Testis (tissue), 3 donors: ENCODE results near the gene CALML3. TPM values are rescaled to one million over a fixed set of nuclear protein-coding genes. Genes with fewer than 3 reads are reported as not detected.

Source experiments
- DNase-seq: peaks from one replicate; pipeline ENCODE4 v3.0.0-alpha.2; 2019
- H3K27ac ChIP-seq, 2 donors: fragments of 200-600 bp; sonication (generic); one replicate each; pipeline ENCODE4 v1.5.1; 2019
- H3K27me3 ChIP-seq: fragments of 200-600 bp; sonication (generic); one replicate; pipeline ENCODE4 v1.5.1; 2019
- H3K36me3 ChIP-seq: fragments of 200-600 bp; sonication (generic); one replicate; pipeline ENCODE4 v1.5.1; 2017; ENCODE audit warnings: low read depth; ENCODE audit errors: missing control alignments
- H3K4me1 ChIP-seq: fragments of 200-600 bp; sonication (generic); one replicate; pipeline ENCODE4 v1.5.1; 2019
- H3K4me3 ChIP-seq, 2 donors: fragments of 200-600 bp; sonication (generic); one replicate each; pipeline ENCODE4 v1.5.1; 2017 to 2019
- H3K9me3 ChIP-seq: fragments of 200-600 bp; sonication (generic); one replicate; pipeline ENCODE4 v1.5.1; 2017
- CTCF ChIP-seq, 3 experiments: fragments of 450-650 bp in 2 of 3; fragments of 200-600 bp in 1 of 3; sonication (generic) in 1 of 3; IDR thresholded peaks; one replicate each; pipeline ENCODE4 v1.5.1; 2016 to 2019; ENCODE audit warnings: antibody characterized with exemption in 3 of 3, mild to moderate bottlenecking in 2 of 3, moderate library complexity in 1 of 3
- POLR2A ChIP-seq: fragments of 450-650 bp; IDR thresholded peaks from one replicate; pipeline ENCODE4 v1.6.1; 2017; ENCODE audit warnings: antibody characterized with exemption, mild to moderate bottlenecking, moderate library complexity
- WGBS, 2 donors: methylation state at CpG; one replicate each; pipeline ENCODE4 v1.1.5; 2018; 5-methylcytosine and 5-hydroxymethylcytosine counted together
- intact Hi-C: fragments of 100-400 bp; cut with DNase I; formaldehyde crosslinking; loops from one replicate; pipeline ENCODE4 v1.15.1; 2023; ENCODE audit warnings: low total_unique reads
- polyA plus RNA-seq: library from polyadenylated mRNA; stranded (reverse); fragments of 350-450 nt; fragmentation: Illumina TruSeq; extraction: RNeasy Lipid Tissue Mini Kit (QIAGEN cat#74804); gene quantifications from one replicate; pipeline ENCODE4 v1.2.3, GENCODE V29; 2014; ENCODE audit warnings: low read depth, low replicate concordance; ENCODE audit not compliant: insufficient read depth
- total RNA-seq, 2 donors: library from RNA; depleted of rRNA; stranded (reverse); fragments of >200 nt; gene quantifications; one replicate each; pipeline ENCODE4 v1.2.3, GENCODE V29; 2016

The CALML3 gene
- total and polyA plus RNA-seq, 3 donors from 2014 or later, result 0.19 to 1.5 (median 0.63) TPM

GRCh38 chr10:5533098-5533731 lies 8.5 kb downstream of the CALML3 start:
- Histone ChIP-seq H3K4me1 (peaks cover 8% of the 10 kb centered on the region), H3K4me3 (no peak overlapping the region), H3K9me3 (no peaks in the 10 kb centered on the region), H3K27me3 (no peaks in the 10 kb centered on the region), H3K27ac (no peak overlapping the region), H3K36me3 (no peaks in the 10 kb centered on the region)
- DNase-seq, result no peak
- WGBS, 2 donors, result 90 to 95% methylated on average over 21 of the region's 21 CpGs
- no peak for TF ChIP-seq POLR2A
- TF ChIP-seq CTCF (IDR thresholded peaks at IDR 0.05), result no peak
- intact Hi-C loops, result no loop called here

DNA sequence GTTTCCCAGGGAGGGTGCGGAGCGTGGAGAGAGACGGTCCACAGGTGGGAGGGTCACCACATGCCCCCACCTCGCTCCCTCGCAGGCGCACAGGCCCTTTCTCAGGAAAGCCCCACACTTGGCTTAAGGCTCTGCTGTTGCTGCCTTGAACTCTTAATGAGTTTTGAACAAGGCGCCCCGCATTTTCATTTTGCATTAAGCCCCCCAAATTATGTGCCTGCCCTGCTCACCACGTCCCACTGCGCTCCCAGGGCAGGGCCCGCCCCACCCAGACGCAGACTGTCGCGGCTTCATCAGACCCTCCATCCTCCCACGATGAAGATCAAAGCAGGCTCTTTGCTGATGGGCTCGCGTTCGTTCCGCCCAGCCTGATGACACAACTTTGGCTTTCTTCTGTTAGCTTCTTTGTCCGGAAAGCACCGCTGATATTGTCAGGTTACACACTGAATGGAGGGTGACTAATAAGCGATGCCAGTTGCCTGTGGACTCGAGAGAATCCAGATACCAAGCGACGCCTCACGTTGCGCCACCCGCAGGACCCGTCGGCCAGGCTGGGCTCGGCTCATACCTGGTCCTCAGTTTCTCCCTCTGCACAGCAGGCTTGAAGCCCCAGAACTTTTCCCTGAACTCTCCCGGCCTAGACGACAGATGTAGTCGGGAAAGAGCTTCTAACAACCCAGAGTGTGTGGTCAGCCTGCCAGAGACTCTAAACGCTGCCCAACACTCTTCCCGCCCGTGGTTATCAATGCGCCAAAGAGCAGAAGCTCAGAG lies 9.5 kb downstream of the CALML3 start:
- DNase-seq, result no peak
- H3K36me3 ChIP-seq, result no peaks in the 10 kb centered on the region
- H3K27me3 ChIP-seq, result no peaks in the 10 kb centered on the region
- peak overlapping the region in 1 of 2 donors; percentile 44 for H3K27ac ChIP-seq
- WGBS, 2 donors, result 64 to 70% methylated on average over 34 to 38 of the region's 38 CpGs
- H3K4me1 ChIP-seq, result peaks cover 8% of the 10 kb centered on the region
- H3K9me3 ChIP-seq, result no peaks in the 10 kb centered on the region
- intact Hi-C loops, result no loop called here
- no peak for TF ChIP-seq POLR2A
- no peak for TF ChIP-seq CTCF (IDR thresholded peaks at IDR 0.05)
- H3K4me3 ChIP-seq, result peak overlapping the region in 1 of 2 donors; percentile 20

DNA sequence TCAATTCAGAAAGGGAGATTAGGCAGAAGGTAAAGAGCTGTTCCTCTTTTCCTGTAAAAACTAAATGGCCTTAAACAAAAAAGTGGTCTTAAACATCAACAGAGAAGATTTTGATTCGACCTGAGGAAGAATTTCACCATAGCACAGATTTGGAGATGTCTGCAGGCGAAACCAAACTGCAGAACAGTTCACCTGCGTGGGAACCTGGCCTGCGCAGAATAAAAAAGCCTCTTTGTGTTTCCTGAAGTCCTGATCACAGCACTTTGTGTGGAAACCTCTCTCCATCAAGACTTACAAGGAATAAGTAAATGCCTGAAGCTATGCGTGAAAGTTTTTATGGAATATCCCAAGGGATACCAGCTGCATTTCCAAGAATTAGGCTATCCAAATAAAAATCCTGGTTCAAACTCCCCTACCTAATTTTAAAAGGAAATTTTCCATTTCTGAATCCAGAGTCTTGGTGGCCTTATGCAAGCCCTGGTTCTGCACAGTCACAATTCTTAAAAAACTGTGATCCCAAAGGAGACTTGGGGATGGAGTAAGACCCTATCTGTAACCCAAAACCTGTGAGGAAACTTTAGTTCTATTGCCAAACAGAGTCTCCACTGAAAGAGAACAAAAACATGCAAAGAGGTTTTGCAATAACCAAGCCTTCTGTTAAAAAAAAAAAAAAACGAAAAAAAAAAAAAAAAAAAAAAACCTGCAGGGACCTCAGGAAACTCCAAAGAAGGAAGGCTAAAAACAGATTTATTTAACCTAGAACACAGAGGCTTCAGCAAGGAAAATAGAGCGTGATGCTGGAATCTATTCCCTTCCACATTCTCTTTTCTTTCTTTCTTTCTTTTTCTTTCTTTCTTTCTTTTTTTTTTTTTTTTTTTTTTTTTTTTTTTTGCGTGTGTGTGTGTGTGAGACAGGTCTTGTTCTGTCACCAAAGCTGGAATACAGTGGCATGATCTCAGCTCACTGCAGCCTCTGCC lies 10.4 kb downstream of the CALML3 start:
- no peaks in the 10 kb centered on the region for H3K27me3 ChIP-seq
- no peaks in the 10 kb centered on the region for H3K36me3 ChIP-seq
- DNase-seq, result no peak
- H3K4me3 ChIP-seq, result peak overlapping the region in 1 of 2 donors; percentile 20
- intact Hi-C loops, result no loop called here
- TF ChIP-seq POLR2A, result no peak
- H3K4me1 ChIP-seq, result peaks cover 8% of the 10 kb centered on the region
- WGBS, 2 donors, result 46 to 51% methylated on average over 8 of the region's 8 CpGs
- H3K27ac ChIP-seq, result peak overlapping the region in 1 of 2 donors; percentile 44
- H3K9me3 ChIP-seq, result no peaks in the 10 kb centered on the region

DNA sequence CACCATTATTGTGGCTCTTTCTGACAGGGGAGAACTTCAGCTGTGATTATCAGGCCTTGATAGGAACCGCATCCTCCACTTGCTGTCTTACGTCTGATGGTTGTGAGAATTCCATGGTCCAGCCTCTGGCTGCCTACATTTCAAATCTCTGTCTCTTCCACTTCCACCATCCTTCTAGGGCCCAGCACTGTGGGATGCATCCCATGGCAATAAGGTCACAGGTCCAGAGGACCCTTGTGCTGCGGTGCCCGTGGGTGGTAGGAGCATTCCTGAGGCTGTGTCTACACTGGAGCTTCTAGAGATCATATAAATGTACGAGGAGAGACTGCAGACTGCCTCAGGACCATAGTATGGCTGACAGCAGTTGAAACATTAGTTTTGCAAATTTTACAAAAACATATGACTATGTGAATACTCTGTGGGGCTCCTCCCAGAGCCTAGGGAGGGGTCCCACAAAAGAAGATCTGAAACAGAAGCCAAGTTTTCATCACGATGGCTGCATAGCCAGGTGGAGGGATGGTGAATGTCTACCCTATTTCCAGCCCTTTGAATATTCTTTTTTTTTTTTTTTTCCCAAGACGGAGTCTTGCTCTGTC lies 11.8 kb downstream of the CALML3 start:
- DNase-seq, result no peak
- Histone ChIP-seq H3K4me3 (no peak overlapping the region), H3K4me1 (peaks cover 8% of the 10 kb centered on the region), H3K27me3 (no peaks in the 10 kb centered on the region), H3K9me3 (no peaks in the 10 kb centered on the region), H3K27ac (no peak overlapping the region), H3K36me3 (no peaks in the 10 kb centered on the region)
- no peak for TF ChIP-seq POLR2A
- TF ChIP-seq CTCF (IDR thresholded peaks at IDR 0.05), result no peak
- intact Hi-C loops, result no loop called here
- WGBS, 2 donors, result 89 to 92% methylated on average over 7 of the region's 7 CpGs
